GM18909 (cell line): ENCODE measurements around the gene OR13C8.

Experiments used
- ATAC-seq: cut with Tn5 transposase; IDR thresholded peaks from one replicate; pipeline ENCODE4 v1.9.1; 2021; ENCODE audit warnings: mild to moderate bottlenecking; ENCODE audit not compliant: unreplicated experiment, poor library complexity

OR13C8 gene

DNA sequence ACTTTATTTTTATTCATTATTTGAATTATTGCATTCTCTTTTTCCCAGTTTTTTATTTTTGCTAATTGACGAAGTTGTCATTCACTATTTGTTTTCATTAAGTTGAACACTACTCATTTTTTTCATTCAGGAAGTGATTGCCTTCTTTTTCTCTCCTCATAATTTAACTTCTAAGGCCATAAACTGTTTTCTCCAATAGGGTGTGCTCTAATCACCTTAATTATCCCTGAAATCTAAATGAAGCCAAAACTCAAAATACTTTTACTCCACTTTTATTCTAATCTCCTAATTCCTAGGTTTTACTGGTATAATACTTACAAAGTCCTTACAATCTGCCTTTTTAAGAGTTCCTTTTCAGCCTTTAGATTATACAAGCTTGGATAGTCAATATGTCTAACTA, 39.4 kb downstream of the OR13C8 start:
- ATAC-seq: no peak

DNA sequence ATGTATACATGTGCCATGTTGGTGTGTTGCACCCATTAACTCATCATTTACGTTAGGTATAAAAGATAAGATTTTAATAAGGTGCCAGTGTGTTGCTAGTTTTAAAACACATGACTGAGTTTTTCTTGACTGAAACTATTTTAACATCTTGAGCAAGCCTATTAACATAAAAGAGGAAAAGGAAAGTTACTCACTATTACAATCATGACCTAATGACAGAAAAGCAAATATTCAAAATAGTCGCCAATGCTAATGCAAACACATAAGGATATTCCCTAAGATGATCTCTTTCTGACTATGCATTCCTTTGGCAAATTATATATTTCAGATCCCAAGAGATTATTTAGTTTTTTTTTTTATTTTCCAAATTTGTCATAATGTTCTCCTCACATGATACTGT, 42.2 kb downstream of the OR13C8 start:
- ATAC-seq: no peak

DNA sequence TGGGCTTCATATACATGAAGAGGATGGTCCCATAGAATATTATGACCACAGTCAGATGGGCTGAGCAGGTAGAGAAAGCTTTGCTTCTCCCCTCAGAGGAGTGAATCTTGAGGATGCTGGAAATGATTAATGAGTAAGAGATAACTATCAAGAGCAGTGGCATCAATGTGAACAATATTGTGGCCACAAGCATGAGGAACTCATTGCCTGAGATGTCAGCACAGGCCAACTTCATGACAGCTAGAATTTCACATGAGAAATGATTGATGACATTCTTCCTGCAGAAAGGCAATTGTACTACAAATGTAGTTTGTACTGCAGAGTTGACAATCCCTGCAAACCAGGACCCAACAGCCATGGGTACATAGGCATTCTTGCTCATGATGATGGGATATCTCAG, 48.5 kb downstream of the OR13C8 start:
- ATAC-seq: peak; percentile 37

DNA sequence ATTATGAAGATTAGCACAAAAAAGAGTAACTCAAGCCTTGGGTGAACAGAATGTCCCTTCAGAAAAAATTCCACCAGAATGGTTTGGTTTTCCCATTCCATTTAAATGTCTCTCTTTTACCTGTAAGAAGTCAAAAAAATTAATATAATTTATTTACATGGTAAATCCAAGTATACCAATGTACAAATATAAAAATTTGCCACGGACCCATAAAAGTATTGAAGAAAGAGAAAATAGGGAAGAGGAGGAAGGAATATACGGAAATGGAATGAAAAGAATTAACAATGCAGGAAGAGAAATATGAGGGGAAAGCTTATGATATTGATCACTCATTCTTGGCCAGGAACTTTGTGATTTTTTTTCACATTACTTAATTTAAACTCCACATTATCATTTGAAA, 49.1 kb downstream of the OR13C8 start, which contains the start of gene OR13C9:
Gene OR13C9 (minus strand): TSS at position 101 of the 400 bp plus-strand sequence. CDS start 0 bp downstream, at position 101.
- ATAC-seq: no peak
